ENCODE measurements around the gene DIP2C. TPM values are rescaled to one million over a fixed set of nuclear protein-coding genes. Genes with fewer than 3 reads are reported as not detected.
"Not testable (repeated sequence)": the region's sequence is repeated elsewhere in the genome, so short reads cannot be mapped to it uniquely, and the experiment has no call there.

Gene DIP2C
- total RNA-seq, 1 donor from 2014 or later, result 1.6 TPM

- intact Hi-C loops (cut with micrococcal nuclease); H3K4me3 Mint-ChIP-seq (ENCODE audit: low read depth); H3K27me3 Mint-ChIP-seq (ENCODE audit: low read depth); H3K27ac Mint-ChIP-seq; H3K4me1 Mint-ChIP-seq (ENCODE audit: low read depth); H3K36me3 Mint-ChIP-seq (ENCODE audit: low read depth); DNase-seq (ENCODE audit: low spot score); H3K9me3 Mint-ChIP-seq: not testable (repeated sequence)
These were observed 42.4 kb downstream of the DIP2C start for GRCh38 chr10:647019-647418.

GRCh38 chr10:646118-646524, 43.3 kb downstream of the DIP2C start:
- Mint-ChIP-seq H3K4me3 (ENCODE audit: low read depth) (no peak overlapping the region), H3K27ac (no peak overlapping the region), H3K36me3 (ENCODE audit: low read depth) (no peaks in the 10 kb centered on the region), H3K27me3 (ENCODE audit: low read depth) (no peaks in the 10 kb centered on the region), H3K4me1 (ENCODE audit: low read depth) (no peaks in the 10 kb centered on the region), H3K9me3 (no peaks in the 10 kb centered on the region)
- intact Hi-C loops (cut with micrococcal nuclease), result no loop called here
- DNase-seq (ENCODE audit: low spot score), result no peak

GRCh38 chr10:644943-645334, 44.5 kb downstream of the DIP2C start:
- intact Hi-C loops (cut with micrococcal nuclease), result no loop called here
- Mint-ChIP-seq H3K27ac (no peak overlapping the region), H3K9me3 (no peaks in the 10 kb centered on the region), H3K36me3 (ENCODE audit: low read depth) (no peaks in the 10 kb centered on the region), H3K4me3 (ENCODE audit: low read depth) (no peak overlapping the region), H3K4me1 (ENCODE audit: low read depth) (no peaks in the 10 kb centered on the region), H3K27me3 (ENCODE audit: low read depth) (no peaks in the 10 kb centered on the region)
- DNase-seq (ENCODE audit: low spot score), result no peak

GRCh38 chr10:644076-644942, 45.2 kb downstream of the DIP2C start:
- H3K4me1 Mint-ChIP-seq (ENCODE audit: low read depth), result no peaks in the 10 kb centered on the region
- no peaks in the 10 kb centered on the region for H3K9me3 Mint-ChIP-seq
- H3K27ac Mint-ChIP-seq, result no peak overlapping the region
- intact Hi-C loops (cut with micrococcal nuclease), result no loop called here
- no peaks in the 10 kb centered on the region for H3K36me3 Mint-ChIP-seq (ENCODE audit: low read depth)
- H3K27me3 Mint-ChIP-seq (ENCODE audit: low read depth), result no peaks in the 10 kb centered on the region
- DNase-seq (ENCODE audit: low spot score), result no peak
- no peak overlapping the region for H3K4me3 Mint-ChIP-seq (ENCODE audit: low read depth)

GRCh38 chr10:642186-642890, 47.1 kb downstream of the DIP2C start:
- H3K36me3 Mint-ChIP-seq (ENCODE audit: low read depth), result no peaks in the 10 kb centered on the region
- intact Hi-C loops (cut with micrococcal nuclease), result no loop called here
- no peaks in the 10 kb centered on the region for H3K4me1 Mint-ChIP-seq (ENCODE audit: low read depth)
- H3K27ac Mint-ChIP-seq, result no peak overlapping the region
- H3K27me3 Mint-ChIP-seq (ENCODE audit: low read depth), result no peaks in the 10 kb centered on the region
- no peaks in the 10 kb centered on the region for H3K9me3 Mint-ChIP-seq
- no peak overlapping the region for H3K4me3 Mint-ChIP-seq (ENCODE audit: low read depth)
- no peak for DNase-seq (ENCODE audit: low spot score)

GRCh38 chr10:641149-642010, 48.1 kb downstream of the DIP2C start:
- no peaks in the 10 kb centered on the region for H3K9me3 Mint-ChIP-seq
- intact Hi-C loops (cut with micrococcal nuclease), result no loop called here

GRCh38 chr10:640673-641045, 48.8 kb downstream of the DIP2C start:
- Mint-ChIP-seq H3K4me1 (ENCODE audit: low read depth) (no peaks in the 10 kb centered on the region), H3K27me3 (ENCODE audit: low read depth) (peaks cover 8% of the 10 kb centered on the region), H3K27ac (no peak overlapping the region), H3K4me3 (ENCODE audit: low read depth) (no peak overlapping the region), H3K9me3 (no peaks in the 10 kb centered on the region), H3K36me3 (ENCODE audit: low read depth) (no peaks in the 10 kb centered on the region)
- intact Hi-C loops (cut with micrococcal nuclease), result no loop called here
- DNase-seq (ENCODE audit: low spot score), result no peak

More at GRCh38 chr10:641149-642010, 48.1 kb downstream of the DIP2C start:
- Mint-ChIP-seq H3K4me3 (ENCODE audit: low read depth) (no peak overlapping the region), H3K27me3 (ENCODE audit: low read depth) (peaks cover 5% of the 10 kb centered on the region), H3K36me3 (ENCODE audit: low read depth) (no peaks in the 10 kb centered on the region), H3K27ac (no peak overlapping the region), H3K4me1 (ENCODE audit: low read depth) (no peaks in the 10 kb centered on the region)
- no peak for DNase-seq (ENCODE audit: low spot score)

GRCh38 chr10:639751-640672, 49.5 kb downstream of the DIP2C start:
- no peak overlapping the region for H3K27ac Mint-ChIP-seq
- no peak for DNase-seq (ENCODE audit: low spot score)
- no peaks in the 10 kb centered on the region for H3K4me1 Mint-ChIP-seq (ENCODE audit: low read depth)

GRCh38 chr10:639001-639750, 50.3 kb downstream of the DIP2C start:
- Mint-ChIP-seq H3K27ac (no peak overlapping the region), H3K4me1 (ENCODE audit: low read depth) (no peaks in the 10 kb centered on the region), H3K9me3 (no peaks in the 10 kb centered on the region), H3K27me3 (ENCODE audit: low read depth) (peaks cover 12% of the 10 kb centered on the region), H3K4me3 (ENCODE audit: low read depth) (no peak overlapping the region), H3K36me3 (ENCODE audit: low read depth) (no peaks in the 10 kb centered on the region)
- DNase-seq (ENCODE audit: low spot score), result no peak
- intact Hi-C loops (cut with micrococcal nuclease), result no loop called here

More at GRCh38 chr10:639751-640672, 49.5 kb downstream of the DIP2C start:
- no peak overlapping the region for H3K4me3 Mint-ChIP-seq (ENCODE audit: low read depth)
- H3K36me3 Mint-ChIP-seq (ENCODE audit: low read depth), result no peaks in the 10 kb centered on the region
- intact Hi-C loops (cut with micrococcal nuclease), result no loop called here
- no peaks in the 10 kb centered on the region for H3K9me3 Mint-ChIP-seq
- peaks cover 8% of the 10 kb centered on the region for H3K27me3 Mint-ChIP-seq (ENCODE audit: low read depth)

- H3K36me3 Mint-ChIP-seq (ENCODE audit: low read depth), result no peaks in the 10 kb centered on the region
- H3K4me1 Mint-ChIP-seq (ENCODE audit: low read depth), result no peaks in the 10 kb centered on the region
- H3K9me3 Mint-ChIP-seq, result no peaks in the 10 kb centered on the region
- no peak overlapping the region for H3K27ac Mint-ChIP-seq
- H3K4me3 Mint-ChIP-seq (ENCODE audit: low read depth), result no peak overlapping the region
- DNase-seq (ENCODE audit: low spot score), result no peak
- intact Hi-C loops (cut with micrococcal nuclease), result no loop called here
- peaks cover 12% of the 10 kb centered on the region for H3K27me3 Mint-ChIP-seq (ENCODE audit: low read depth)
These were observed 51.7 kb downstream of the DIP2C start for GRCh38 chr10:637771-638195.

GRCh38 chr10:637221-637620, 52.2 kb downstream of the DIP2C start:
- no peak for DNase-seq (ENCODE audit: low spot score)
- Mint-ChIP-seq H3K4me1 (ENCODE audit: low read depth) (no peaks in the 10 kb centered on the region), H3K27me3 (ENCODE audit: low read depth) (peaks cover 12% of the 10 kb centered on the region), H3K4me3 (ENCODE audit: low read depth) (no peak overlapping the region), H3K9me3 (no peaks in the 10 kb centered on the region), H3K27ac (no peak overlapping the region), H3K36me3 (ENCODE audit: low read depth) (no peaks in the 10 kb centered on the region)
- intact Hi-C loops (cut with micrococcal nuclease), result no loop called here
